ENCODE data around the gene CNOT8. TPM values are rescaled to one million over a fixed set of nuclear protein-coding genes. Genes with fewer than 3 reads are reported as not detected.

Gene CNOT8
- total RNA-seq, 2 experiments from 2014 or later, result 52.4 to 79.4 TPM

GRCh38 chr5:154837009-154837901, 21.2 kb upstream of the CNOT8 start:
- POLR2A ChIA-PET, result no interaction called here
- Histone ChIP-seq H2AFZ (ENCODE audit: low read length) (no peak overlapping the region), H3K9me2 (ENCODE audit: insufficient read depth, low read length) (no peaks in the 10 kb centered on the region), H3K4me3 (ENCODE audit: low read depth, low read length, poor library complexity, severe bottlenecking) (no peak overlapping the region), H3K36me3 (ENCODE audit: insufficient read depth, low read length) (peaks cover 13% of the 10 kb centered on the region; the same call in 1 of the 2 replicates), H3K27ac (ENCODE audit: low read depth, low read length, poor library complexity, severe bottlenecking) (no peak overlapping the region), H3K4me2 (ENCODE audit: low read length) (no peak overlapping the region), H3K4me1 (ENCODE audit: insufficient read depth, low read length, poor library complexity, severe bottlenecking) (no peaks in the 10 kb centered on the region), H3K9me3 (ENCODE audit: low read length) (no peaks in the 10 kb centered on the region), H3K79me2 (ENCODE audit: insufficient read depth, low read depth, low read length) (no peaks in the 10 kb centered on the region), H4K20me1 (ENCODE audit: insufficient read depth, low read length) (no peaks in the 10 kb centered on the region)
- CTCF ChIA-PET (ENCODE audit: unreplicated experiment), result no interaction called here
- DNase-seq (ENCODE audit: low spot score), result no peak
- intact Hi-C loops (cut with micrococcal nuclease; ENCODE audit: unreplicated experiment), result no loop called here
- BruUV-seq (replicated peaks), result no TSS peak
- TF ChIP-seq EZH2phosphoT487 (IDR thresholded peaks at IDR 0.05; ENCODE audit: borderline replicate concordance, low read depth, low read length) (no peak), CTCF (conservative IDR thresholded peaks at IDR 0.05; ENCODE audit: low read length) (no peak)

DNA sequence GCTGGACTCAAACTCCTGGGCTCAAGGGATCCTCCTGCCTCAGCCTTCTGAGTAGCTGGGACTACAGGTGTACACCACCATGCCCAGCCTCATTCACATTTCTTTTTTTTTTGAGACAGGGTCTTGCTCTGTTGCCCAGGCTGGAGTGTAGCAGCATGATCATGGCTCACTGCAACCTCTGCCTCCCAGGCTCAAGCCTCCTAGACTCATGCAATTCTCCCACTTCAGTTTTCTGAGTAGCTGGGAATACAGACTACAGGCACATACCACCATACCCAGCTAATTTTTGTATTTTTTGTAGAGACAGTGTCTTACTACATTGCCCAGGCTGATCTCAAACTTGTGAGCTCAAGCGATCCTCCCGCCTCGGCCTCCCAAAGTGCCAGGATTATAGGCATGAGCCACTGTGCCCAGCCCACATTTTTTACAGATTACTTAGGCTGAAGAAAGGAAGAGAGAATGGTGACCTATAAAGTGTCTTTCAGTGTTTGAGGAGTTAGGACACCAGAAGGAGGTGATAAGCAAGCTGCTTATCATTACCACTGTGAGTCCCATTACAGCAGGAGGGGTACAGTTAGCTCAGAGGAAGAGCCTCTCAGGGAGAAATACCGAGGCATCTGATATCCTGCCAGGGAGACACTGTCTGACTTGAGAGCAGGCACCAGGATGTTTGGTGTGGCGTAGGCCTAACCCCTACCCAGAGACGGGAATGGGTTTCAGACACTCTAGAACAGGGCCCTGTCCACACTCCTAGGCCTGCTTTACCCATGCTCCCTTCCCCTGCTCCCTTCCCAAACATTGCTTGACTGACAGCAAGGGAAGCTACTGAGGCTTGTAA, 17.8 kb upstream of the CNOT8 start:
- no peaks in the 10 kb centered on the region for H3K79me2 ChIP-seq (ENCODE audit: insufficient read depth, low read depth, low read length)
- H3K4me1 ChIP-seq (ENCODE audit: insufficient read depth, low read length, poor library complexity, severe bottlenecking), result no peaks in the 10 kb centered on the region
- TF ChIP-seq CTCF (conservative IDR thresholded peaks at IDR 0.05; ENCODE audit: low read length), result no peak
- TF ChIP-seq EZH2phosphoT487 (IDR thresholded peaks at IDR 0.05; ENCODE audit: borderline replicate concordance, low read depth, low read length), result no peak
- ChIA-PET POLR2A (interaction anchor here (0.6 kb wide), 1 partner anchor 31 kb away, joined by 3 read pairs; no protein-coding TSS in a partner anchor), CTCF (ENCODE audit: unreplicated experiment) (no interaction called here)
- BruUV-seq (replicated peaks), result no TSS peak
- no peaks in the 10 kb centered on the region for H3K9me2 ChIP-seq (ENCODE audit: insufficient read depth, low read length)
- H3K36me3 ChIP-seq (ENCODE audit: insufficient read depth, low read length), result no peaks in the 10 kb centered on the region; the same call in 1 of the 2 replicates
- no peak overlapping the region for H2AFZ ChIP-seq (ENCODE audit: low read length)
- no peaks in the 10 kb centered on the region for H4K20me1 ChIP-seq (ENCODE audit: insufficient read depth, low read length)
- no peak overlapping the region for H3K4me2 ChIP-seq (ENCODE audit: low read length)
- no peak for DNase-seq (ENCODE audit: low spot score)
- H3K4me3 ChIP-seq (ENCODE audit: low read depth, low read length, poor library complexity, severe bottlenecking), result no peak overlapping the region
- no peaks in the 10 kb centered on the region for H3K9me3 ChIP-seq (ENCODE audit: low read length)
- H3K27ac ChIP-seq (ENCODE audit: low read depth, low read length, poor library complexity, severe bottlenecking), result no peak overlapping the region
- intact Hi-C loops (cut with micrococcal nuclease; ENCODE audit: unreplicated experiment), result no loop called here

Data from OCI-LY7 (cell line).